WERI-Rb-1 (cell line): ENCODE data around the gene METTL16.

Source experiments
- DNase-seq: peaks from one replicate; pipeline ENCODE4 v3.0.0-alpha.2; 2020
- H3K27ac ChIP-seq: fragments of 250-450 bp; sonication (Bioruptor Pico); 2 replicates; pipeline ENCODE4 v1.5.1; 2020; ENCODE audit warnings: mild to moderate bottlenecking, moderate library complexity
- H3K27me3 ChIP-seq: fragments of 250-450 bp; sonication (Bioruptor Pico); 2 replicates; pipeline ENCODE4 v1.5.1; 2021; ENCODE audit warnings: mild to moderate bottlenecking, low read depth, moderate library complexity; ENCODE audit not compliant: insufficient read depth, severe bottlenecking
- H3K36me3 ChIP-seq: fragments of 250-450 bp; sonication (Bioruptor Pico); 2 replicates; pipeline ENCODE4 v1.5.1; 2020; ENCODE audit warnings: mild to moderate bottlenecking, moderate library complexity
- H3K4me3 ChIP-seq: 2 replicates; pipeline ENCODE4 v1.5.1; 2011; ENCODE audit warnings: low read depth, mild to moderate bottlenecking, control low read depth, low read length
- H3K9me3 ChIP-seq: fragments of 250-450 bp; sonication (Bioruptor Pico); 2 replicates; pipeline ENCODE4 v1.5.1; 2021; ENCODE audit warnings: mild to moderate bottlenecking, moderate library complexity; ENCODE audit not compliant: severe bottlenecking
- TF ChIP-seq, protein P1 (sequence below): IDR thresholded peaks from 2 replicates; pipeline ENCODE4 v1.5.1; 2011; ENCODE audit warnings: low read depth, mild to moderate bottlenecking, control low read depth, inconsistent platforms, low read length

The METTL16 gene

GRCh38 chr17:2484876-2485275 lies 26.8 kb downstream of the METTL16 start:
- H3K9me3 ChIP-seq: no peaks in the 10 kb centered on the region
- TF ChIP-seq, protein P1, sequence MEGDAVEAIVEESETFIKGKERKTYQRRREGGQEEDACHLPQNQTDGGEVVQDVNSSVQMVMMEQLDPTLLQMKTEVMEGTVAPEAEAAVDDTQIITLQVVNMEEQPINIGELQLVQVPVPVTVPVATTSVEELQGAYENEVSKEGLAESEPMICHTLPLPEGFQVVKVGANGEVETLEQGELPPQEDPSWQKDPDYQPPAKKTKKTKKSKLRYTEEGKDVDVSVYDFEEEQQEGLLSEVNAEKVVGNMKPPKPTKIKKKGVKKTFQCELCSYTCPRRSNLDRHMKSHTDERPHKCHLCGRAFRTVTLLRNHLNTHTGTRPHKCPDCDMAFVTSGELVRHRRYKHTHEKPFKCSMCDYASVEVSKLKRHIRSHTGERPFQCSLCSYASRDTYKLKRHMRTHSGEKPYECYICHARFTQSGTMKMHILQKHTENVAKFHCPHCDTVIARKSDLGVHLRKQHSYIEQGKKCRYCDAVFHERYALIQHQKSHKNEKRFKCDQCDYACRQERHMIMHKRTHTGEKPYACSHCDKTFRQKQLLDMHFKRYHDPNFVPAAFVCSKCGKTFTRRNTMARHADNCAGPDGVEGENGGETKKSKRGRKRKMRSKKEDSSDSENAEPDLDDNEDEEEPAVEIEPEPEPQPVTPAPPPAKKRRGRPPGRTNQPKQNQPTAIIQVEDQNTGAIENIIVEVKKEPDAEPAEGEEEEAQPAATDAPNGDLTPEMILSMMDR: no peak
- H3K27me3 ChIP-seq: no peaks in the 10 kb centered on the region
- H3K4me3 ChIP-seq: no peak overlapping the region
- peak overlapping the region; percentile 9; the same call in 1 of the 2 replicates for H3K27ac ChIP-seq
- peak; percentile 96 for DNase-seq
- peaks cover 7% of the 10 kb centered on the region for H3K36me3 ChIP-seq

- no peak for DNase-seq
- Histone ChIP-seq H3K9me3 (no peaks in the 10 kb centered on the region), H3K36me3 (peaks cover 4% of the 10 kb centered on the region), H3K27ac (no peak overlapping the region), H3K4me3 (no peak overlapping the region), H3K27me3 (no peaks in the 10 kb centered on the region)
- TF ChIP-seq, protein P1: no peak
These were observed 28.6 kb downstream of the METTL16 start for GRCh38 chr17:2483084-2483483.

DNA sequence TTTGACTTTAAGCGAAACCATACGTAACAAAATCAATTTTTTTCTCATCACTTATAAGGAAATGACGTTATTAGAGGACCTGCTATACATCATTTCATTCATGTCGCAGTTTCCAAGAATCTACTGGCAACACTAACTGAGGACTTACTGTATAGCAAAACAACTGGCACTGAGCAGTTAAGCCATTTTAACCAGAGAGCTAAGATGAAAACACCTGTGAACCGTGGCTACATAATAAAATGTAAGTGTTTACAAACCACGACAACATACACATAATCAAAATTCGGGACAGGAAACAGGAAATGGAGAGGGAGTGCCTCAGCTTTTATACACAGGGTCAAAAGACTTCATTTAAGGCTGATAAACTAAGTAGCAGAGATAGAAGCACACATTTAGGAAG lies 29.5 kb downstream of the METTL16 start:
- Histone ChIP-seq H3K27ac (no peak overlapping the region), H3K9me3 (no peaks in the 10 kb centered on the region), H3K27me3 (no peaks in the 10 kb centered on the region), H3K36me3 (peaks cover 13% of the 10 kb centered on the region), H3K4me3 (no peak overlapping the region)
- no peak for DNase-seq
- TF ChIP-seq, protein P1: no peak

- H3K27ac ChIP-seq: no peak overlapping the region
- TF ChIP-seq, protein P1: no peak
- no peak for DNase-seq
- H3K9me3 ChIP-seq: no peaks in the 10 kb centered on the region
- no peaks in the 10 kb centered on the region for H3K27me3 ChIP-seq
- H3K4me3 ChIP-seq: no peak overlapping the region
- peaks cover 17% of the 10 kb centered on the region for H3K36me3 ChIP-seq
These were observed 29.9 kb downstream of the METTL16 start for GRCh38 chr17:2481760-2482159.

- no peak overlapping the region for H3K27ac ChIP-seq
- TF ChIP-seq, protein P1: no peak
- DNase-seq: no peak
- H3K36me3 ChIP-seq: peaks cover 46% of the 10 kb centered on the region
- H3K4me3 ChIP-seq: no peak overlapping the region
- H3K27me3 ChIP-seq: no peaks in the 10 kb centered on the region
- H3K9me3 ChIP-seq: no peaks in the 10 kb centered on the region
These were observed 33.2 kb downstream of the METTL16 start for GRCh38 chr17:2478458-2478857.

GRCh38 chr17:2475056-2475455 lies 36.6 kb downstream of the METTL16 start:
- H3K36me3 ChIP-seq: peaks cover 75% of the 10 kb centered on the region
- DNase-seq: no peak
- H3K4me3 ChIP-seq: no peak overlapping the region
- no peak overlapping the region for H3K27ac ChIP-seq
- H3K27me3 ChIP-seq: no peaks in the 10 kb centered on the region
- H3K9me3 ChIP-seq: no peaks in the 10 kb centered on the region
- TF ChIP-seq, protein P1: no peak
